ENCODE measurements around the gene UBAC2.
"Not testable (repeated sequence)": the region's sequence is repeated elsewhere in the genome, so short reads cannot be mapped to it uniquely, and the experiment has no call there.

The UBAC2 gene

DNA sequence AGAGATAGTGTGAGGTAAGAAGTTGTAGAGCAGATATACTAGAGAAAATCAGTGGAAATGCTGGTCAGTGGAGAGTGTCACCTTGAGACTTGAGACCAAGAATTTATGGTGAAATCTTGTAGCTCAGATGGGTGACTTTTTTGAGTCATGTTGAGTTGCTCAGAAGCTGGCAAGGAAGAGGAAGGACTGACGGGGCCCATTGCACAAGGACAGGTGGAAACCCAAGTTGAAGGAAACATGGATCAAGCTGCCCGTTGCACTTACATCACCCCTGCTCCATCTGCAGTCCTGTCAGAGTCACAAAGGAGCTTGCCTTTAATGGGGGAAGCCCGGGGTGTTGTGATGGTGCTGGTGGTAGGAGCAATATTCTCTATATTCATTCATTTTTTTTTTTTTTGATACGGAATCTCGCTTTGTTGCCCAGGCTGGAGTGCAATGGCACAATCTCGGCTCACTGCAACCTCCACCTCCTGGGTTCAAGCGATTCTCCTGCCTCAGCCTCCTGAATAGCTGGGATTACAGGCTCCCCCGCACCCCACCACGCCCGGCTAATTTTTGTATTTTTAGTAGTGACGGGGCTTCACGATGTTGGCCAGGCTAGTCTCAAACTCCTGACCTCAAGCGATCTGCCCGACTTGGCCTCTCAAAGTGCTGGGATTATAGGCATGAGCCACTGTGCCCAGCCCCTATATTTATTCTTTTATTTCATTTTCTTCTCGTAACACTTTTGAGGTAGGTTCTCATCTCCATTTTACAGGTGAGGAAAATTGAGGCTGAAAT, 27.4 kb downstream of the UBAC2 start:
- Histone ChIP-seq H3K27me3 (replicated peaks; ENCODE audit: control insufficient read depth, insufficient read depth, low read length) (no peaks in the 10 kb centered on the region), H3K36me3 (ENCODE audit: control insufficient read depth, insufficient read depth, low read length, severe bottlenecking) (no peaks in the 10 kb centered on the region), H3K4me3 (ENCODE audit: low read length) (no peak overlapping the region), H3K4me1 (ENCODE audit: control insufficient read depth, insufficient read depth, low read length) (peaks cover 40% of the 10 kb centered on the region), H3K9ac (ENCODE audit: low read length) (no peak overlapping the region), H3K9me3 (ENCODE audit: control insufficient read depth, low read length) (no peaks in the 10 kb centered on the region)
- DNase-seq (ENCODE audit: low read depth), result no peak

DNA sequence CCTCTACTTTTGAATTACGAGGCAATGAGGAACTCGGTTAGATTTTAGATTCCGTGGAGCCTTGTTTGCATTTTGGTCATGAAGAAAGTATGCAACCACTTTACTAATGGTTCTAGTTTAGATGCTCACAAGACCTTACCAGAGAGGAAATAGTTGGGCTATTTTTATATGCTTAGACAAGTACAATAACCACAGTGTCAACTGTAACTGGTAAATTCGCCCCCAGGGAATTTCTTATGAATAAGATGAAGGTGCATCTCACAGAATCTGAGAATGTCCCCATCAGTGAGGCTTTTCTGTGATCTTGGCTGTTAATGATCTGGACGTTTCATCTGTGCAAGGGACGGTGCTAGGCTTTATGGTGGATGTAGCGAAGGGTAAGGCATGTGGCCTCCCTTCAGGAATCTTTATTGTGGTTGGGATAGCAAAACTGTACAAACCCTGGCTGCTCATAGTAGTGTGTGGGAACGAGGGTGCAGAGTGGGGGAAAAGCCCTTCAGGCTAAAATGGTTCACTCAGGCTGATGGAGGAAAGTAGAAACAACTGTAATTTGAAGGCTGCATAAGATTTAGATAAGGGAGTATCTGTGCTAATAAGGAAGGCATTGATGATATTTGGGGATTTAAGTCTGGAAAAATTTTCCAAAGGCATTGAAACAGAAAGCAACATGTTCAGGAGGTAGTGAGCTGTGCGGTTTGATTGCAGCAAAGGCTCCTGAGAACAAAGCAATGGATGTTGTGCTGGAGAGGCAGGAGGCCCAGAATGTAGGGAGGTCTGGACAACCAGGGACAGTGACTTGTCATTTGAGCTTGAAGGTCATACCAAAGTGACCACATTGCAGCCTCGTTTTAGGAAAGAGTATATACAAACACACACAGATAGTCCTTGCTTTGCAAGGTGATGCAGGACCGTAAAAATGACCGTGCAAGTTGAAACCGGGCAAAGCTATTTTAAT, 28.4 kb downstream of the UBAC2 start:
- no peaks in the 10 kb centered on the region for H3K9me3 ChIP-seq (ENCODE audit: control insufficient read depth, low read length)

DNA sequence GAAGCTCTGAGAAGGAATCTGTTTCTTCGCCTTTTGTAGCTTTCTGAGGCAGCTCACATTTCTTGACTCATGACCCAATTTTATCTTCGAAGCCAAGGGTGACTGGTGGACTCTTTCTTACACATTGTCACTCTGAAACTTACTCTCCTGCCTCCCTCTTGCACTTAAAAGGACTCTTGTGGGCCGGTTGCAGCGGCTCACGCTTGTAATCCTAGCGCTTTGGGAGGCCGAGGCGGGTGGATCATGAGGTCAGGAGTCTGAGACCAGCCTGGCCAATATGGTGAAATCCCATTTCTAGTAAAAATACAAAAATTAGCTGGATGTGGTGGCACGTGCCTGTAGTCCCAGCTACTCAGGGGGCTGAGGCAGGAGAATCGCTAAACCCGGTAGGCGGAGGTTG, 29.9 kb downstream of the UBAC2 start:
- not testable (repeated sequence) for DNase-seq (ENCODE audit: low read depth); H3K9ac ChIP-seq (ENCODE audit: low read length)

More for the DNA sequence above, 28.4 kb downstream of the UBAC2 start:
- Histone ChIP-seq H3K36me3 (ENCODE audit: control insufficient read depth, insufficient read depth, low read length, severe bottlenecking) (no peaks in the 10 kb centered on the region), H3K4me3 (ENCODE audit: low read length) (no peak overlapping the region), H3K9ac (ENCODE audit: low read length) (no peak overlapping the region), H3K4me1 (ENCODE audit: control insufficient read depth, insufficient read depth, low read length) (peaks cover 31% of the 10 kb centered on the region), H3K27me3 (replicated peaks; ENCODE audit: control insufficient read depth, insufficient read depth, low read length) (no peaks in the 10 kb centered on the region)
- DNase-seq (ENCODE audit: low read depth), result peak; percentile 74

DNA sequence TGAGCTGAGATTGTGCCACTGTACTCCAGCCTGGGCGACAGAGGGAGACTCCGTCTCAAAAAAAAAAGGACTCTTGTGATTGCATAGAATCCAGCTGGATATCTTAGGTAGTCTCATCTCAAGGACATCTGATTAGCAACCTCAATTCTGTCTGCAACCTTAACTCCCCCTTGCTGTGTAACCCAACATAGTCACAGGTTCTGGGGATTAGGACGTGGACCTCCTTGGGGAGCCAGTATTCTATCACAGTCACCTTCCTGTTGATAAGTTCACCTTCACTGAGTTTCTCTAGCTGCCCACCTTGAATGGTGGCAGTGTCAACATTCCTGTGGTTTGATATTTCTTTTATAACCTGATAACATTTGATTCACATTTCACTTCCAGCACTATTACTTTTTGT, 30.3 kb downstream of the UBAC2 start:
- Histone ChIP-seq H3K27me3 (replicated peaks; ENCODE audit: control insufficient read depth, insufficient read depth, low read length) (no peaks in the 10 kb centered on the region), H3K4me3 (ENCODE audit: low read length) (no peak overlapping the region), H3K4me1 (ENCODE audit: control insufficient read depth, insufficient read depth, low read length) (peaks cover 24% of the 10 kb centered on the region), H3K36me3 (ENCODE audit: control insufficient read depth, insufficient read depth, low read length, severe bottlenecking) (no peaks in the 10 kb centered on the region), H3K9me3 (ENCODE audit: control insufficient read depth, low read length) (no peaks in the 10 kb centered on the region), H3K9ac (ENCODE audit: low read length) (no peak overlapping the region)
- no peak for DNase-seq (ENCODE audit: low read depth)

More for the DNA sequence above, 29.9 kb downstream of the UBAC2 start:
- H3K9me3 ChIP-seq (ENCODE audit: control insufficient read depth, low read length); H3K27me3 ChIP-seq (replicated peaks; ENCODE audit: control insufficient read depth, insufficient read depth, low read length); H3K36me3 ChIP-seq (ENCODE audit: control insufficient read depth, insufficient read depth, low read length, severe bottlenecking); H3K4me3 ChIP-seq (ENCODE audit: low read length): not testable (repeated sequence)
- H3K4me1 ChIP-seq (ENCODE audit: control insufficient read depth, insufficient read depth, low read length), result peaks cover 26% of the 10 kb centered on the region

DNA sequence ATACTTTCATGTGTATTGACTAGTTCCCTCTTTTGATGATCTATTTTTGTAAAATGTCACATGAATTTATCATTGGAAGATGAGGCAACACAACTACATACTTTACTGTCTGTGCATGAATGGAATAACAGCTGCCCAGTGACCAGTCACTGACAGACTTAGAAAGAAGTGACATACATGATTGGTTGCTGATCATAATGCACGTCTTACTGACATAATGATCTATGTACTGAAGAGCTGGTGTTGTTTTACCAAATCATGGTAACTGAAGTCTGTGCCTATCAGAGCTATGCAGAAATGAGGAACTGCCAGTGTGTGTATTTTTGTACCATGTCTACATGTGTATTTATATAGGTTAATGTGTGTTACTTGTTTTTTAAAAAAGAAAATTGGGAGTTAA, 31.1 kb downstream of the UBAC2 start:
- Histone ChIP-seq H3K9ac (ENCODE audit: low read length) (no peak overlapping the region), H3K4me1 (ENCODE audit: control insufficient read depth, insufficient read depth, low read length) (peaks cover 17% of the 10 kb centered on the region), H3K9me3 (ENCODE audit: control insufficient read depth, low read length) (no peaks in the 10 kb centered on the region), H3K27me3 (replicated peaks; ENCODE audit: control insufficient read depth, insufficient read depth, low read length) (no peaks in the 10 kb centered on the region), H3K4me3 (ENCODE audit: low read length) (no peak overlapping the region), H3K36me3 (ENCODE audit: control insufficient read depth, insufficient read depth, low read length, severe bottlenecking) (no peaks in the 10 kb centered on the region)
- DNase-seq (ENCODE audit: low read depth), result no peak

DNA sequence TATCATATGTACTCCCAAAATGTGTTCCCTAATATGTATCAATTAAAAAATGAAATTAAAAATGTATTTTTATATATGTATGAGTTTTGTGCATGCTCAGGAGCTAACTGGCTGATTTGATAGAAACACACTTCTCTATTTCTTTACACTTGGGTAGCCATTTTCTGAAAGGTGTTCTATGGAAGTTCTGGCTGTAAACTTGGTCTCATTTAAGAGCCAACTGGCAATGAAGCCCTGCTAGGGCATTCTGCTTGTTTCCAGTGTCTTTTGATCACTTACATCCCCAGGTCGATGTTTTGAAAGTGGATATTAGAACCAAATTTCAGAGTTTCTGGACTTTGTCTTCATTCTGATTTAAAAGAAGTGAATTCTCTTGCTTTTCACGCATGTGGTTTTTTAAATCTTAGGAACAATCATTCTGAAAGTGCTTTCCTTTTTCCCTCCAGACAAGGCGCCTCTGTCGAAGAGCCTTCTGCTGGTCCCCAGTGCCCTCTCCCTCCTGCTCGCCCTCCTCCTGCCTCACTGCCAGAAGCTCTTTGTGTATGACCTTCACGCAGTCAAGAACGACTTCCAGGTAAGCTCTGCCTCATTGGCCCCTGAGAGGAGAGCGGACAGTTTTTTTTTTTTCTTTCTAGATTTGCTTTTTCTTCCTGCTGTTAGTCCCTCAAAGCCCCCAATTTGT, 37.5 kb downstream of the UBAC2 start:
- Histone ChIP-seq H3K9me3 (ENCODE audit: control insufficient read depth, low read length) (no peaks in the 10 kb centered on the region), H3K4me1 (ENCODE audit: control insufficient read depth, insufficient read depth, low read length) (no peaks in the 10 kb centered on the region), H3K4me3 (ENCODE audit: low read length) (no peak overlapping the region), H3K36me3 (ENCODE audit: control insufficient read depth, insufficient read depth, low read length, severe bottlenecking) (peaks cover 31% of the 10 kb centered on the region), H3K9ac (ENCODE audit: low read length) (no peak overlapping the region), H3K27me3 (replicated peaks; ENCODE audit: control insufficient read depth, insufficient read depth, low read length) (no peaks in the 10 kb centered on the region)
- DNase-seq (ENCODE audit: low read depth), result no peak

DNA sequence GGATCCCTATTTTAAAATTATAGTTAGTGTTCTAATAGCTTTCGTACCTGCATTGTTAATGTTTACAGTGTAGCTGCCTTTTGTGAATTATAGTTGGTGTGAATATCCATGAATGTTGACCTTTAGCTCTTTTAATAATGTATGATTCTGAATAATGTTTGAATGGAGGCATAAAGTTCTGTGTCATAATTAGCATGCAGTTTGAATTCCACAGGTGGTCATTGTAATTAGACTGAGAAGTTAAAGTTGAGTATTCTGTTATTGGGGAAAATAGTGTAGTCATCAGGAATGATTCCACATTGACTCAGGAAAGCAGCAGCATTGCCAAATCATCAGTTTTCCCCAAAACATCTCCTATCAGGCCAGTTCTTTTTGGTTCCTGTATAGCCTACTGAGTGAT, 45.4 kb downstream of the UBAC2 start:
- H3K9me3 ChIP-seq (ENCODE audit: control insufficient read depth, low read length), result no peaks in the 10 kb centered on the region
- no peak for DNase-seq (ENCODE audit: low read depth)
- no peak overlapping the region for H3K9ac ChIP-seq (ENCODE audit: low read length)
- H3K4me3 ChIP-seq (ENCODE audit: low read length), result no peak overlapping the region
- H3K4me1 ChIP-seq (ENCODE audit: control insufficient read depth, insufficient read depth, low read length), result no peaks in the 10 kb centered on the region
- H3K27me3 ChIP-seq (replicated peaks; ENCODE audit: control insufficient read depth, insufficient read depth, low read length), result no peaks in the 10 kb centered on the region
- peaks cover 32% of the 10 kb centered on the region for H3K36me3 ChIP-seq (ENCODE audit: control insufficient read depth, insufficient read depth, low read length, severe bottlenecking)

DNA sequence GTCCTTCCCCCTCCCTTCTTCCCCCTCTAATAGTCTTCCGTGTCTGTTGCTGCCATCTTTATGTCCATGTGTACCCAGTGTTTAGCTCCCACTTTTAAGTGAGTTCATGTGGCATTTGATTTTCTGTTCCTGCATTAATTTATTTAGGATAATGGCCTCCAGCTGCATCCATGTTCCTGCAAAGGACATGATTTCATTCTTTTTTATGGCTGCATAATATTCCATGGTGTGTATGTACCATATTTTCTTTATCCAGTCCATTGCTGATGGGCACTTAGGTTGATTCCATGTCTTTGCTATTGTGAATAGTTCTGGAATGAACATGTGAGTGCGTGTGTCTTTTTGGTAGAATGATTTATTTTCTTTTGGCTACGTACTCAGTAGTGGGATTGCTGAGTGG, 48.5 kb downstream of the UBAC2 start:
- H3K4me1 ChIP-seq (ENCODE audit: control insufficient read depth, insufficient read depth, low read length), result not testable (repeated sequence)

DNA sequence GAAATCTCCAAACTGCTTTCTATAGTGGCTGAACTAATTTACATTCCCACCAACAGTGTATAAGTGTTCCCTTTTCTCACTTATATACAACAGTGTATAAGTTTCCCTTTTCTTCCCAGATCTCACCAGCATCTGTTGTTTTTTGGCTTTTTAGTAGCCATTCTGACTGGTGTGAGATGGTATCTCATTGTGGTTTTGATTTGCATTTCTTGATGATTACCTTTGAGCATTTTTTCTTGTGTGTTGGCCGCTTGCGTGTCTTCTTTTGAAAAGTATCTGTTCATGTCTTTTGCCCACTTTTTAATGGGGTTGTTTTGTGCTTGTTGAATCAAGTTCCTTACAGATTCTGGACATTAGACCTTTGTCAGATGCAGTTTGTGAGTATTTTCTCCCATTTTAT, 49.0 kb downstream of the UBAC2 start:
- H3K9ac ChIP-seq (ENCODE audit: low read length); H3K9me3 ChIP-seq (ENCODE audit: control insufficient read depth, low read length); H3K27me3 ChIP-seq (replicated peaks; ENCODE audit: control insufficient read depth, insufficient read depth, low read length); H3K4me1 ChIP-seq (ENCODE audit: control insufficient read depth, insufficient read depth, low read length); H3K4me3 ChIP-seq (ENCODE audit: low read length); DNase-seq (ENCODE audit: low read depth): not testable (repeated sequence)
- H3K36me3 ChIP-seq (ENCODE audit: control insufficient read depth, insufficient read depth, low read length, severe bottlenecking), result peaks cover 17% of the 10 kb centered on the region

More for the DNA sequence above, 48.5 kb downstream of the UBAC2 start:
- H3K27me3 ChIP-seq (replicated peaks; ENCODE audit: control insufficient read depth, insufficient read depth, low read length); H3K4me3 ChIP-seq (ENCODE audit: low read length); H3K9me3 ChIP-seq (ENCODE audit: control insufficient read depth, low read length); H3K9ac ChIP-seq (ENCODE audit: low read length); DNase-seq (ENCODE audit: low read depth): not testable (repeated sequence)
- H3K36me3 ChIP-seq (ENCODE audit: control insufficient read depth, insufficient read depth, low read length, severe bottlenecking), result peaks cover 20% of the 10 kb centered on the region

DNA sequence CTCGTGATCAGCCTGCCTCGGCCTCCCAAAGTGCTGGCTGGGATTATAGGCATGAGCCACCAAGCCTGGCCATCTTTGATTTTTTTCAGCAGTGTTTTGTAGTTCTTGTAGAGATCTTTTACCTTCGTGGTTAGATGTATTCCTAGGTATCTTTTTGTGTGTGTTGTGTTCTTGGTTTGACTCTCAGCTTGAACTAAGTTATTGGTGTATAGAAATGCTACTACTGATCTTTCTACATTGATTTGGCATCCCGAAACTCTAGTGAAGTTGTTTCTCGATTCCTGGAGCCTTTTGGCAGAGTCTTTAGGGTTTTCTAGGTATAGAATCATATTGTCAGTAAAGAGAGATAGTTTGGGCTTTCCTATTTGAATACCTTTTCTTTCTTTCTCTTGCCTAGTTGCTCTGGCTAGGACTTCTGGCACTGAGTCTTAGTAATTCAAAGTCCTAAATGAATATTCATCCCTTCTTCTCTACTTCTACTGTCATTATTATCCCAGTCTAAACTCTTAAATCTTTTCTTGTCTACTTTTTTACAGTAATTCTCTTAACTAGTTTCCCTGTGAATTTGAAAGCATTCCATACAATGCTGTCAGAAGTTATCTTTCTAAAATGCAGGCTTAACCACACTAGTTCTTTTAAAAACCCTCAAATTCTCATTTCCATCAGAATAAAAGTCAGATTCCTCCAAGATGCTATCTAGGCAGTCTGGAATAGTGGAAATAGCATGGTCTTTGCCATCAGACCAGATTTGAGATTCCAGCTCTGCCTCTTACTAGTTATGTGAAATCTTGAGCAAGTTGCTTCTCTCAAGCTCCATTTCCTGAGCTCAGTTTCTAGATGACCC, 50.5 kb downstream of the UBAC2 start:
- Histone ChIP-seq H3K9ac (ENCODE audit: low read length) (no peak overlapping the region), H3K4me1 (ENCODE audit: control insufficient read depth, insufficient read depth, low read length) (peaks cover 2% of the 10 kb centered on the region), H3K27me3 (replicated peaks; ENCODE audit: control insufficient read depth, insufficient read depth, low read length) (no peaks in the 10 kb centered on the region), H3K36me3 (ENCODE audit: control insufficient read depth, insufficient read depth, low read length, severe bottlenecking) (peaks cover 23% of the 10 kb centered on the region), H3K9me3 (ENCODE audit: control insufficient read depth, low read length) (no peaks in the 10 kb centered on the region), H3K4me3 (ENCODE audit: low read length) (no peak overlapping the region)
- DNase-seq (ENCODE audit: low read depth), result no peak

All from adipocyte (in vitro differentiated cells).